ENCODE results near the gene GAS6. TPM values are rescaled to one million over a fixed set of nuclear protein-coding genes. Genes with fewer than 3 reads are reported as not detected.

GAS6 gene
- total RNA-seq, 1 donor from 2014 or later, result 71.5 TPM

DNA sequence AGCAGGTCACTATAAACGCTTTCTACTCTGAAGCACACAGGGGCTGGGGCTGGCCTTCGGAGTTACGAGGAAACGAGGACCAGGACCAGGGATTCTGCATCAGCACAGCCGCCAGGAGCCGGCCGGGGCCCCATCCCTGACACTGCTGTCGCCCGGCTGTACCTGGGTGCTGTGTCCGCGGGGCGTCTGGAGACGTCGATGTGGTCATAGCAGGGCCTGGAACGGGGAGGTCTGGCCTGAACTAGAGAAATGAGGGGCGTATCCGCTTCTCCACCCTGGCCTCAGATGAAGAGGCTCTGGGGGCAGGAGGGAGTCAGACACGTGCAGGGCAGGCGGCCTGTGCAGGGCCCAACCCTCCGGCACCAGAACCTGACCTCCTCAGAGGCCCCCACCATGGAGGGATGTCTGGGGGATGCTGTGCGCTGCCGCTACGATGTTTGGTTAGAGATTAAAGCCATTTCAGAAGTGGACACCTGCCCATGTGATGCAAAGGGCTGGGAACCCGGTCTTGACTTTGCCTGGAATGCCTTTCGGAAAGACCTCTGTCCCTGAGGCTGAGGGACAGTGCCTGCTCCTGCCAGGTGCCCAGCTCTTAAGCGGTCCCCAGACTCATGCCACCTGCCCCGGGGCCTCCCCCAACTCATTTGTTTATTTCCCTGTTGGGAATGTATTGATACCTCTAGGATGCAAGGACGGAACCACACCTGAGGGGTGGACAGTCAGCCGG, 21.4 kb downstream of the GAS6 start:
- no peak overlapping the region for H3K27ac Mint-ChIP-seq

GRCh38 chr13:113841353-113841650, 22.6 kb downstream of the GAS6 start:
- Mint-ChIP-seq H3K4me3 (no peak overlapping the region), H3K9me3 (no peaks in the 10 kb centered on the region), H3K27me3 (ENCODE audit: low read depth) (no peaks in the 10 kb centered on the region), H3K36me3 (no peaks in the 10 kb centered on the region), H3K27ac (no peak overlapping the region), H3K4me1 (peaks cover 32% of the 10 kb centered on the region)
- no peak for DNase-seq (ENCODE audit: low spot score in 2 of 2, unreplicated experiment in 2 of 2)
- no peak for TF ChIP-seq CTCF (IDR thresholded peaks at IDR 0.05; ENCODE audit: unreplicated experiment)

More for the DNA sequence above, 21.4 kb downstream of the GAS6 start:
- Mint-ChIP-seq H3K36me3 (no peaks in the 10 kb centered on the region), H3K9me3 (no peaks in the 10 kb centered on the region), H3K27me3 (ENCODE audit: low read depth) (no peaks in the 10 kb centered on the region), H3K4me1 (peaks cover 25% of the 10 kb centered on the region), H3K4me3 (no peak overlapping the region)
- no peak for DNase-seq (ENCODE audit: low spot score in 2 of 2, unreplicated experiment in 2 of 2)
- no peak for TF ChIP-seq CTCF (IDR thresholded peaks at IDR 0.05; ENCODE audit: unreplicated experiment)

- DNase-seq (ENCODE audit: low spot score in 2 of 2, unreplicated experiment in 2 of 2), result no peak
- Mint-ChIP-seq H3K4me1 (peaks cover 31% of the 10 kb centered on the region), H3K27me3 (ENCODE audit: low read depth) (no peaks in the 10 kb centered on the region), H3K4me3 (no peak overlapping the region), H3K36me3 (no peaks in the 10 kb centered on the region), H3K27ac (no peak overlapping the region), H3K9me3 (no peaks in the 10 kb centered on the region)
- no peak for TF ChIP-seq CTCF (IDR thresholded peaks at IDR 0.05; ENCODE audit: unreplicated experiment)
Observed at GRCh38 chr13:113840541-113841352, 23.1 kb downstream of the GAS6 start.

DNA sequence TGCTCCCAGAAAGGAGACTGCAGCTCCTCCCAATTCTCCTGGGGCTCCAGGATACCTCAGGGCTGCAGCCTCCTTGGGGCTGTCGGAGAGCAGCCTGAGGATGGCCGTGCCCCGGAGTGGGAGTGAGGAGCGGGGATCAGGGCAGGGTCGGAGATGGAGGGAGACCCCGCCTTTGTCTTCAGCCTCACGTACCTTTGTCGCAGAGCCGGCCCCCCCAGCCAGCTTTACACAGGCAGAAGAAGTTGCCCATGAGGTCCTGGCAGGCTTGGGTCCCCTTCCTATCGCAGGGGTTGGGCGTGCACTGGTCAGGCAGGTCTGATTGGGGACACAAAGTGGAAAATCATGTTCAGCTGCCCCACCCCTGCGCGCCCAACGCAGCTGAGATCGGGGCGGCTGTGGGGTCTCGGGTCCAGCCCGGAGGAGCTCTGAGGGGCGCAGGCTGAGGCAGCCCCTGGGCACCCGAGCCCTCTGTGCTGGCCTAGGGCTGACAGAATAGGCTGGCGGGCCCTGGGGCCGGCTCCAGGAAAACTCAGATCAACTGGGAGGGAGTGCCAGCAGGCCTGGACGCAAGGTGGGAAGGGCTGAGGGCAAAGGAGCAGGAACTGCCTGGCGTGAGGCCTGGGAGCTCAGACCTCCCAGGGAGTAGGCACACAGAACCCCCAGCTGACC, 24.2 kb downstream of the GAS6 start:
- no peak for TF ChIP-seq CTCF (IDR thresholded peaks at IDR 0.05; ENCODE audit: unreplicated experiment)
- Mint-ChIP-seq H3K36me3 (no peaks in the 10 kb centered on the region), H3K27ac (no peak overlapping the region), H3K4me1 (peaks cover 23% of the 10 kb centered on the region), H3K27me3 (ENCODE audit: low read depth) (no peaks in the 10 kb centered on the region), H3K9me3 (no peaks in the 10 kb centered on the region), H3K4me3 (no peak overlapping the region)
- DNase-seq (ENCODE audit: low spot score in 2 of 2, unreplicated experiment in 2 of 2), result no peak

DNA sequence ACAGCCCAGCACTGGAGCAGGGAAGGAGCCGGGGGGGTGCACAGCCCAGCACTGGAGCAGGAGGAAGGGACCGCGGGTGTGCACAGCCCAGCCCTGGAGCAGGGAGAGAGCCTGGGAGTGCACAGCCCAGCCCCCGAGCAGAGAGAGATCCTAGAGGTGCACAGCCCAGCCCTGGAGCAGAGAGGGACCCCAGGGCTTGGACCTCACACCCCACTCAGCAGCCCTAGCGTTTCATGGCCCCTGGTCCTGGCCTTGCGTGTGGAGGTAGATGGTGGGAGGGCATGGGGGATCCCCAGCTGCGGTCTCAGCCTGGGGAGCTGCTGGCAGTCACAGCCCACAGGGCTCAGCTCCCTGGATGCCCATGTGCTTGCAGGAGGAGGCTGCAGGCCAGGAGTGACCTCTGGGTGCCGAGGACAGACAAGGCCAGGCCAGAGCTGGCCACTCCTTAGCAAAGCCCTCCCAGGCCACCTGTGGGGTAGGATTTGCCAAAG, 25.1 kb downstream of the GAS6 start:
- Mint-ChIP-seq H3K4me3 (no peak overlapping the region), H3K36me3 (peaks cover 3% of the 10 kb centered on the region), H3K4me1 (peaks cover 18% of the 10 kb centered on the region), H3K27ac (no peak overlapping the region), H3K27me3 (ENCODE audit: low read depth) (no peaks in the 10 kb centered on the region), H3K9me3 (no peaks in the 10 kb centered on the region)
- TF ChIP-seq CTCF (IDR thresholded peaks at IDR 0.05; ENCODE audit: unreplicated experiment), result no peak
- DNase-seq (ENCODE audit: low spot score in 2 of 2, unreplicated experiment in 2 of 2), result no peak
